ENCODE results near the gene LUC7L.

LUC7L gene

DNA sequence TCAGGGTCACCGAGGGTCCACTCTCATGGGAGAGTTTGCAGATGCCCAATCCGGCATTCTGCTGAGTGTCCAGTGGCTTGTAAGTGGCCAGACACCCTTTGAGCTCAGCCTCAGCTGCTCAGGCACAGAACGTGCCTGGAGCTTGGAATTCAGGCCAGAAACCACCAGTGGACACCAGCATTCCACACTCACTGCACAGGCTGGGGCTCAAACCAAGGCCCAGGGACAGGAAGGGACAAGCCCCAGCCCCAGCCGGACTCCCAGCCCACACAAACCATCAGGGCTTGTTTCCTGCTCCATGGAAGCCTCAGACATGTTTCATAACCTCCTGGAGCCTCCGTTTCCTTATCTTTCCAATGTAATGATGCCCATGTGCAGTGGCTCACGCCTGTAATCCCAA is 85.8 kb downstream of the LUC7L start:
- H3K9me3 ChIP-seq (ENCODE audit: low read length), result no peaks in the 10 kb centered on the region
- H3K4me3 ChIP-seq (ENCODE audit: low read depth in 1 of 2, low read length in 2 of 2), result no peak overlapping the region
- H3K9ac ChIP-seq (ENCODE audit: low read length), result no peak overlapping the region
- no peak overlapping the region for H3K27ac ChIP-seq (ENCODE audit: low read depth, low read length)
- no peaks in the 10 kb centered on the region for H3K4me1 ChIP-seq (ENCODE audit: insufficient read depth, low read length)
- no peaks in the 10 kb centered on the region for H3K27me3 ChIP-seq (ENCODE audit: control insufficient read depth in 1 of 2, insufficient read depth in 2 of 2, low read length in 2 of 2)
- H3K36me3 ChIP-seq (ENCODE audit: insufficient read depth, low read length), result no peaks in the 10 kb centered on the region

DNA sequence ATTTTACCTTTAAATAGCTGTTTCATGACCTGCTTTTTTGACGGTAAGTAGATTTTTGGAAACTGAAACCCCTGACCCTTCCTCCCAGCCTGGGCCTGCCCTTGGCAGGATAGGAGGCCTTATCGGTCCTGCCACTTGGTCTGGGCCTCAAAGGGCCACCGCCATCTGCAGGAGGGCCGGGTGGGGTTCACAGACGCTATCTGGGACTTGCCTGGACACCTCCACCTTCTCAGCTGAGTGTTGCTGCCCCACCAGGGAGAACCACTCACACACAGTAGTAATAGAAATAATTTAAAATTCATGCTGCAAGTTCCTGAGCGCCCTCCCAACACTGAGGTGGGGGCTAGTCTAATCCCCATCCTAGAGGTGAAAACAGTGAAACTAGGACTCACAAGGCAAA is 86.2 kb downstream of the LUC7L start:
- no peaks in the 10 kb centered on the region for H3K36me3 ChIP-seq (ENCODE audit: insufficient read depth, low read length)
- H3K4me3 ChIP-seq (ENCODE audit: low read depth in 1 of 2, low read length in 2 of 2), result no peak overlapping the region
- no peaks in the 10 kb centered on the region for H3K4me1 ChIP-seq (ENCODE audit: insufficient read depth, low read length)
- no peaks in the 10 kb centered on the region for H3K9me3 ChIP-seq (ENCODE audit: low read length)
- no peak overlapping the region for H3K27ac ChIP-seq (ENCODE audit: low read depth, low read length)
- H3K27me3 ChIP-seq (ENCODE audit: control insufficient read depth in 1 of 2, insufficient read depth in 2 of 2, low read length in 2 of 2), result no peaks in the 10 kb centered on the region
- no peak overlapping the region for H3K9ac ChIP-seq (ENCODE audit: low read length)

DNA sequence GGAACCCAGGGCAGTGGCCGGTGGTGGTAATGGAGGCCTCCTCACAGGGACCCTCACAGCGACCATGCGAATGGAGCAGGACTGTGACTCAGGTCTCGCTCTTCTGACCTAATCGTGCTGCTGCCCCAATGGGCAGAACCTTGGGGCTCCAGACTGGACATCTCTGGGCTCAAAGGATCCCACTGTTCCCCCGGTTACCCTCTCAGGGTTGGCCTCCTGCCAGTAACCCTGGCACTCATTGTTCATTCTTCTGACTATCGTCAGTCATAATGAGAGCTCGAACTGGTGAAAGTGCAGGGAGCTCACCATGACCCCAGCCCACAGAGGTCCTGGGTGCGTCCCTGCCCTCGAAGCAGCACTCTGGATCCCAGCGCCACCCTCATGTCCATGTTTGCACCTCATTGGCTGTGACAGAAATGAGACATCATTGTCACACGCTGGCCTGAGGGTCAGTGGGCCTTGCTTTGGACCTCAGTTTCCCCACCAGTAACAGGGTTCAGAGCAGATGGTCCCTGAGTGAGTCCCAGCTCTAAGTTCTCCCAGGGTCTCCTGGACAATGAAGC is 86.8 kb downstream of the LUC7L start:
- H3K27ac ChIP-seq (ENCODE audit: low read depth, low read length), result no peak overlapping the region
- H3K9ac ChIP-seq (ENCODE audit: low read length), result no peak overlapping the region
- H3K4me3 ChIP-seq (ENCODE audit: low read depth in 1 of 2, low read length in 2 of 2), result no peak overlapping the region
- no peaks in the 10 kb centered on the region for H3K36me3 ChIP-seq (ENCODE audit: insufficient read depth, low read length)
- no peaks in the 10 kb centered on the region for H3K27me3 ChIP-seq (ENCODE audit: control insufficient read depth in 1 of 2, insufficient read depth in 2 of 2, low read length in 2 of 2)
- no peaks in the 10 kb centered on the region for H3K9me3 ChIP-seq (ENCODE audit: low read length)
- H3K4me1 ChIP-seq (ENCODE audit: insufficient read depth, low read length), result no peaks in the 10 kb centered on the region

DNA sequence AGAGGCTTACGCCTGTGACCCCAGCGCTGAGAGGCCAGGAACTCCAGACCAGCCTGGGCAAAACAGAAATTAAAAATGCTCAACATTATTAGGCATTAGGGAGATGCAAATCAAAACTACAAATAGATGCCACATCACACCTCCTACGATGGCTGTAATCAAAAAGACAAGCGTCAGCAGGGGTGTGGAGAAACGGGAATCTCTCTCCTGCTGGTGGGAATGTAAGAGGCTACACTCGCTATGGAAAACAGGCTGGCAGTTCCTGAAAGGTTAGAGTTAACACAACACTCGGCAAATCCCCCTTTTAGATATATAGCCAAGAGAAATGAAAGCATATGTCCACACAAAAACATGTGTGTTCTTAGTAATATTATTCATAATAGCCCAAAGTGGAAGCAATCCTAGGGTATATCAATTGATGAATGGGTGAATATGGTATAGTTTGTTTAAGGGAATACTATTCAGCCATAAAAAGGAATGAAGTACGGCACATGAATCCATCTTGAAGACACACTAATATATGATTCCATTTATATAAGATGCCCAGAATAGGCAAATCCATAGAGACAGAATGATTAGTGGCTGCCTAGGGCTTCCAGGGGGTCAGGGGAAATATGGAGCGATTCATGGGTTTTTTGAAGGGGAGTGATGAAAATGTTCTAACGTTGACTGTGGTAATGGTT is 88.9 kb downstream of the LUC7L start:
- no peak overlapping the region for H3K27ac ChIP-seq (ENCODE audit: low read depth, low read length)
- no peaks in the 10 kb centered on the region for H3K9me3 ChIP-seq (ENCODE audit: low read length)
- H3K36me3 ChIP-seq (ENCODE audit: insufficient read depth, low read length), result no peaks in the 10 kb centered on the region
- H3K27me3 ChIP-seq (ENCODE audit: control insufficient read depth in 1 of 2, insufficient read depth in 2 of 2, low read length in 2 of 2), result no peaks in the 10 kb centered on the region
- no peak overlapping the region for H3K4me3 ChIP-seq (ENCODE audit: low read depth in 1 of 2, low read length in 2 of 2)
- H3K9ac ChIP-seq (ENCODE audit: low read length), result no peak overlapping the region
- H3K4me1 ChIP-seq (ENCODE audit: insufficient read depth, low read length), result peaks cover 4% of the 10 kb centered on the region
